NCI-H146 treated with DMSO at 0.1 percent for 48 hours (cell line): Measurements from ENCODE around the gene SLC41A1.
A peak's percentile ranks its signal among the peaks of the same experiment; 100 is the strongest.
"Not testable (repeated sequence)": the region's sequence is repeated elsewhere in the genome, so short reads cannot be mapped to it uniquely, and the experiment has no call there.

Experiments used
- DNase-seq: peaks from one replicate; lab custom pipeline; 2025; ENCODE audit not compliant: unreplicated experiment; lab: John Stamatoyannopoulos, UW

SLC41A1 gene

GRCh38 chr1:205812878-205813754, at the start of gene SLC41A1:
Gene SLC41A1, minus strand, starts transcription at chr1:205813198. Its CDS starts 2,757 bp downstream, at chr1:205810441.
- DNase-seq, result peak; percentile 77

- DNase-seq, result no peak
Observed at GRCh38 chr1:205861540-205861939, 48.5 kb upstream of the SLC41A1 start.

GRCh38 chr1:205858141-205858961, 45.4 kb upstream of the SLC41A1 start:
- DNase-seq, result no peak

- DNase-seq, result not testable (repeated sequence)
Observed at GRCh38 chr1:205857501-205857900, 44.5 kb upstream of the SLC41A1 start.

GRCh38 chr1:205856433-205856832, 43.4 kb upstream of the SLC41A1 start:
- no peak for DNase-seq

- DNase-seq, result no peak
Observed at GRCh38 chr1:205852969-205853368, 40.0 kb upstream of the SLC41A1 start.

GRCh38 chr1:205851993-205852392, 39.0 kb upstream of the SLC41A1 start:
- DNase-seq, result no peak

GRCh38 chr1:205849619-205850355, 36.8 kb upstream of the SLC41A1 start, which contains the start of gene PM20D1:
Gene PM20D1, minus strand, starts transcription at chr1:205850132. Its CDS starts 60 bp downstream, at chr1:205850072.
- DNase-seq, result no peak

- DNase-seq, result no peak
Observed at GRCh38 chr1:205843036-205843859, 30.2 kb upstream of the SLC41A1 start.

- DNase-seq, result no peak
Observed at GRCh38 chr1:205842229-205842628, 29.2 kb upstream of the SLC41A1 start.

GRCh38 chr1:205840146-205840923, 27.3 kb upstream of the SLC41A1 start:
- DNase-seq, result no peak

GRCh38 chr1:205837382-205837970, 24.5 kb upstream of the SLC41A1 start:
- DNase-seq, result no peak

GRCh38 chr1:205834751-205835150, 21.8 kb upstream of the SLC41A1 start:
- DNase-seq, result no peak

- no peak for DNase-seq
Observed at GRCh38 chr1:205832326-205832751, 19.3 kb upstream of the SLC41A1 start.

- DNase-seq, result peak; percentile 65
Observed at GRCh38 chr1:205827623-205828022, 14.6 kb upstream of the SLC41A1 start.

GRCh38 chr1:205826995-205827394, 14.0 kb upstream of the SLC41A1 start:
- DNase-seq, result no peak

- DNase-seq, result no peak
Observed at GRCh38 chr1:205826016-205826806, 13.2 kb upstream of the SLC41A1 start.

GRCh38 chr1:205824180-205824579, 11.2 kb upstream of the SLC41A1 start:
- DNase-seq, result no peak
